Suppressor macrophage treated with lipopolysaccharide for 4 hours (primary cell): ENCODE data around the gene IL1RL1.

Source experiments
- DNase-seq: peaks from one replicate; pipeline ENCODE4 v3.0.0-alpha.2; 2020

The IL1RL1 gene

GRCh38 chr2:102376052-102376591 is 64.8 kb downstream of the IL1RL1 start:
- no peak for DNase-seq

GRCh38 chr2:102383722-102384121 is 72.4 kb downstream of the IL1RL1 start:
- DNase-seq: no peak

GRCh38 chr2:102385522-102385921 is 74.2 kb downstream of the IL1RL1 start:
- no peak for DNase-seq

- no peak for DNase-seq
Measured at GRCh38 chr2:102386004-102386403, 74.6 kb downstream of the IL1RL1 start.

- no peak for DNase-seq
Measured at GRCh38 chr2:102386867-102387541, 75.6 kb downstream of the IL1RL1 start.

- DNase-seq: no peak
Measured at GRCh38 chr2:102387763-102388546, 76.6 kb downstream of the IL1RL1 start.

- DNase-seq: no peak
Measured at GRCh38 chr2:102391565-102391964, 80.2 kb downstream of the IL1RL1 start.

GRCh38 chr2:102392096-102392495 is 80.7 kb downstream of the IL1RL1 start:
- DNase-seq: no peak

GRCh38 chr2:102392942-102393341 is 81.6 kb downstream of the IL1RL1 start:
- DNase-seq: no peak

GRCh38 chr2:102396012-102396411 is 84.6 kb downstream of the IL1RL1 start:
- DNase-seq: no peak

- no peak for DNase-seq
Measured at GRCh38 chr2:102397209-102397608, 85.8 kb downstream of the IL1RL1 start.

- DNase-seq: no peak
Measured at GRCh38 chr2:102399499-102400141, 88.3 kb downstream of the IL1RL1 start.

- DNase-seq: peak; percentile 35
Measured at GRCh38 chr2:102401456-102401855, 90.1 kb downstream of the IL1RL1 start.
